C1 segment of cervical spinal cord (tissue), 14 donors: ENCODE measurements around the gene USP51.
A peak's percentile ranks its signal among the peaks of the same experiment; 100 is the strongest.
"Not testable (repeated sequence)": the region's sequence is repeated elsewhere in the genome, so short reads cannot be mapped to it uniquely, and the experiment has no call there.

Source experiments
- DNase-seq, 14 donors: peaks; one replicate each; lab custom pipeline; 2025; lab: John Stamatoyannopoulos, UW

The USP51 gene

GRCh38 chrX:55465791-55466190 lies 23.9 kb downstream of the USP51 start:
- not testable (repeated sequence) for DNase-seq

- not testable (repeated sequence) for DNase-seq
Observed at GRCh38 chrX:55465108-55465507, 24.5 kb downstream of the USP51 start.

GRCh38 chrX:55464050-55464449 lies 25.6 kb downstream of the USP51 start:
- DNase-seq, result not testable (repeated sequence)

GRCh38 chrX:55459926-55460325 lies 29.7 kb downstream of the USP51 start:
- DNase-seq, result not testable (repeated sequence)

GRCh38 chrX:55459426-55459825 lies 30.2 kb downstream of the USP51 start:
- DNase-seq, result not testable (repeated sequence)

GRCh38 chrX:55455708-55456107 lies 33.9 kb downstream of the USP51 start:
- not testable (repeated sequence) for DNase-seq

- DNase-seq, result peak in 1 of 14 donors; percentile 16
Observed at GRCh38 chrX:55452833-55453124, 36.9 kb downstream of the USP51 start.

- peak in 12 of 14 donors; percentile 14 to 88 (median 72) for DNase-seq
Observed at GRCh38 chrX:55451990-55452832, 37.4 kb downstream of the USP51 start, which contains the start of gene MAGEH1. Gene MAGEH1, plus strand, starts transcription at chrX:55452127. Its CDS starts 248 bp downstream, at chrX:55452375.

- DNase-seq, result peak in 1 of 14 donors; percentile 62
Observed at GRCh38 chrX:55451626-55451989, 38.0 kb downstream of the USP51 start.

GRCh38 chrX:55451141-55451540 lies 38.5 kb downstream of the USP51 start:
- no peak for DNase-seq

- DNase-seq, result peak in 1 of 14 donors; percentile 4
Observed at GRCh38 chrX:55450259-55450658, 39.4 kb downstream of the USP51 start.

GRCh38 chrX:55443468-55443867 lies 46.2 kb downstream of the USP51 start:
- not testable (repeated sequence) for DNase-seq
